NB4 (cell line): ENCODE results near the gene BMPR1B.
"Not testable (repeated sequence)": the region's sequence is repeated elsewhere in the genome, so short reads cannot be mapped to it uniquely, and the experiment has no call there.

ENCODE experiments used
- CTCF ChIP-seq: IDR thresholded peaks from one replicate; pipeline ENCODE4 v1.5.1; 2012; ENCODE audit warnings: low read depth, low read length
- MYC ChIP-seq: IDR thresholded peaks from 2 replicates; pipeline ENCODE4 v1.6.1; 2011; ENCODE audit warnings: low read depth, low read length

- TF ChIP-seq CTCF, MYC: not testable (repeated sequence)
Observed at GRCh38 chr4:95134016-95134415, 376.3 kb downstream of the BMPR1B start.
